ENCODE results near the gene TMEM151B. TPM values are rescaled to one million over a fixed set of nuclear protein-coding genes. Genes with fewer than 3 reads are reported as not detected.

TMEM151B gene
- total and polyA plus RNA-seq, 11 donors: 0.21 to 5.3 (median 0.45) TPM; not detected in 4

DNA sequence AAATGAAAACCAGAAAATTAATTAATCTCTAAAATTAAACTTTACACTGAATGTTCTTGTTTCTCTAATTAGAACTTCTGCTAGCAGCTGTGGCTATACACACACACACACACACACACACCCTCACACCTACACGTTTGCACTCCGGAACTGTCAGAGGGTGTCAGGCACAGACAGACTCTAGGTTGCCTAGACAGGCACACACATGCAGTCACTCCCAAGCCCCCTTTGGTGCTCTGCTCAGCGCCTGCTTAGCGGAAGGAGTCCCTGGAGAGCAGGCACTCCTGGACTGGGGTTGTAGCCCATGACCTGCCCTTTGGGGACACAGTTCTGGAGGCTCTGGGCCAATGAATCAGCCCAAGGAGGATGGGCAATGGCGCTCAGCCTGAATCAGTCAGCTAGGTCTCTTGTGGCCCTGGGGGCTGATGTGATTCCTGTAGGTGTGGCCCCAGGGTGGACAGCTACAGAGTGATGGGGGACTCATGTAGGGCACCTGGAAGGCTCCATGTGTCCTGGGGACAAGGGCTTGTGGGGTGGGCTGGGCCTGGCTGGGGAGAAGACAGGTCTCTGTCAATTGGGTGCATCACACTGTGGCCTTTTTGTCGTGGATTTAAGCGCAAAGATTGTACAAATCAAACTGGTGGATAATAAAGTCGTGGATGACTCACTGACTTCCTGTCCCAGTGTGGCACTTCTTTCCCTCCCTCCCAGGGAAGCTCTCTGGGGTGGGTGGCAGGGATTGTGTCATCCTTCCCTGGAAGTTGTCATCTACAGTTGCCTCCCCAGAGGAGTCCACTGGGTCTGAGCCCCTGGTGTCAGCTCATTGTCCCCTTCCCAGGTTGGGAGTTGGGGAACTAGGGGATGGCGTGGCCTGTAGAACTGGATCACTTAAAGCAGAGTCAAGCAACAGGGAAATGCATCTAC, 8.8 kb downstream of the TMEM151B start:
- no peak overlapping the region for H3K4me3 ChIP-seq
- no peak for ATAC-seq
- no peak for TF ChIP-seq POLR2A (IDR thresholded peaks at IDR 0.05)
- TF ChIP-seq, protein P1, sequence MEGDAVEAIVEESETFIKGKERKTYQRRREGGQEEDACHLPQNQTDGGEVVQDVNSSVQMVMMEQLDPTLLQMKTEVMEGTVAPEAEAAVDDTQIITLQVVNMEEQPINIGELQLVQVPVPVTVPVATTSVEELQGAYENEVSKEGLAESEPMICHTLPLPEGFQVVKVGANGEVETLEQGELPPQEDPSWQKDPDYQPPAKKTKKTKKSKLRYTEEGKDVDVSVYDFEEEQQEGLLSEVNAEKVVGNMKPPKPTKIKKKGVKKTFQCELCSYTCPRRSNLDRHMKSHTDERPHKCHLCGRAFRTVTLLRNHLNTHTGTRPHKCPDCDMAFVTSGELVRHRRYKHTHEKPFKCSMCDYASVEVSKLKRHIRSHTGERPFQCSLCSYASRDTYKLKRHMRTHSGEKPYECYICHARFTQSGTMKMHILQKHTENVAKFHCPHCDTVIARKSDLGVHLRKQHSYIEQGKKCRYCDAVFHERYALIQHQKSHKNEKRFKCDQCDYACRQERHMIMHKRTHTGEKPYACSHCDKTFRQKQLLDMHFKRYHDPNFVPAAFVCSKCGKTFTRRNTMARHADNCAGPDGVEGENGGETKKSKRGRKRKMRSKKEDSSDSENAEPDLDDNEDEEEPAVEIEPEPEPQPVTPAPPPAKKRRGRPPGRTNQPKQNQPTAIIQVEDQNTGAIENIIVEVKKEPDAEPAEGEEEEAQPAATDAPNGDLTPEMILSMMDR (IDR thresholded peaks at IDR 0.05): no peak
- no peaks in the 10 kb centered on the region for H3K9me3 ChIP-seq
- peaks cover 2 to 57% (median 21%) of the 10 kb centered on the region in 9 donors for H3K27me3 ChIP-seq
- H3K4me1 ChIP-seq: peaks cover 0 to 13% (median 5%) of the 10 kb centered on the region in 12 donors
- DNase-seq: no peak
- 60 to 71% (median 68%) methylated on average over 8 to 9 of the region's 9 CpGs for WGBS, 4 donors
- H3K27ac ChIP-seq: no peak overlapping the region
- no peaks in the 10 kb centered on the region for H3K36me3 ChIP-seq
- intact Hi-C loops (cut with DNase I): no loop called here

DNA sequence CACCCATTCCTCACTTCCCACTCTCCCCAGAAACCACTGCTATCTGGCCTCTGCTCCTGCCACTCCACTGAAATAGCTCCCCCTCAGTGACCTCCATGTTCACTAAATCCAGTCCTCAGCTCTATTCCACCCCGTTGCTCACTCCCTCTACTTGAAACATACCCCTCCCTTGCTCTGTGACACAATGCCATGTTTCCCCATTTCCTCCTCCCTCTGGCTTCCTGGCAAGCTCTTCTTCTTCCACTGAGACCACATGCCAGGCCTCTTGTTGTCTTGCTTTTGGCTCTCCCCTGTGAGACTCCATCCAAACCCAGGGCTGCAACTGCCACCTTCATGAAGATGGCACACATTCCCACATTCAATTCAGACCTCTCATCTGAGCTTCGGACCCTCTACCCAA, 13.9 kb downstream of the TMEM151B start:
- intact Hi-C loops (cut with DNase I): no loop called here
- no peak overlapping the region for H3K4me3 ChIP-seq
- H3K4me1 ChIP-seq: no peaks in the 10 kb centered on the region
- ATAC-seq (no peak), DNase-seq (no peak)
- H3K27me3 ChIP-seq: peaks cover 0 to 49% (median 13%) of the 10 kb centered on the region in 9 donors
- WGBS, 4 donors: 49 to 62% (median 56%) methylated on average over 2 of the region's 2 CpGs
- no peaks in the 10 kb centered on the region for H3K9me3 ChIP-seq
- no peak for TF ChIP-seq POLR2A (IDR thresholded peaks at IDR 0.05)
- TF ChIP-seq, protein P1 (IDR thresholded peaks at IDR 0.05): no peak
- no peaks in the 10 kb centered on the region for H3K36me3 ChIP-seq
- H3K27ac ChIP-seq: no peak overlapping the region

DNA sequence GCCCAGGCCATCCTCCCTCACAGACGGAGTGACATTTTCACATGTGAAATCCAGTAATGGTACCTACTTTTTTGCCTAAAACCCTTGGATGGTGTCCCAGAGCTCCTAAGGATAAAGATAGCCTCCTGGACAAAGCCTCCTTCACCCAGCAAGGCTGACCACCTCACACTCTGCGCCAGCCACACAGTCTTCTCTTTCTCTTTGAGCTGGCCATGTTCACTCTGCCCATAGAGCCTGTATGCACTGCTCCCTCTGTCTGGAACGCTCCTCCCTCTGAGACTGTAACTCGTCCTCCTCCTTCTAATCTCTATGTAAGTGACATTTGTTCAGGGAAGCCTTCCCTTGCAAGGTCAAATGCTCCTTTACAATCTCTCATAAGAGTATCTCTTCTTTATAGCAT, 14.6 kb downstream of the TMEM151B start:
- intact Hi-C loops (cut with DNase I): no loop called here
- H3K27ac ChIP-seq: no peak overlapping the region
- H3K36me3 ChIP-seq: no peaks in the 10 kb centered on the region
- H3K9me3 ChIP-seq: no peaks in the 10 kb centered on the region
- H3K4me3 ChIP-seq: no peak overlapping the region
- DNase-seq (no peak), ATAC-seq (no peak)
- peaks cover 3 to 56% (median 19%) of the 10 kb centered on the region in 9 donors for H3K27me3 ChIP-seq
- TF ChIP-seq POLR2A (IDR thresholded peaks at IDR 0.05): no peak
- TF ChIP-seq, protein P1 (IDR thresholded peaks at IDR 0.05): no peak
- no peaks in the 10 kb centered on the region for H3K4me1 ChIP-seq
- 51 to 61% (median 58%) methylated on average over 4 of the region's 4 CpGs for WGBS, 4 donors

DNA sequence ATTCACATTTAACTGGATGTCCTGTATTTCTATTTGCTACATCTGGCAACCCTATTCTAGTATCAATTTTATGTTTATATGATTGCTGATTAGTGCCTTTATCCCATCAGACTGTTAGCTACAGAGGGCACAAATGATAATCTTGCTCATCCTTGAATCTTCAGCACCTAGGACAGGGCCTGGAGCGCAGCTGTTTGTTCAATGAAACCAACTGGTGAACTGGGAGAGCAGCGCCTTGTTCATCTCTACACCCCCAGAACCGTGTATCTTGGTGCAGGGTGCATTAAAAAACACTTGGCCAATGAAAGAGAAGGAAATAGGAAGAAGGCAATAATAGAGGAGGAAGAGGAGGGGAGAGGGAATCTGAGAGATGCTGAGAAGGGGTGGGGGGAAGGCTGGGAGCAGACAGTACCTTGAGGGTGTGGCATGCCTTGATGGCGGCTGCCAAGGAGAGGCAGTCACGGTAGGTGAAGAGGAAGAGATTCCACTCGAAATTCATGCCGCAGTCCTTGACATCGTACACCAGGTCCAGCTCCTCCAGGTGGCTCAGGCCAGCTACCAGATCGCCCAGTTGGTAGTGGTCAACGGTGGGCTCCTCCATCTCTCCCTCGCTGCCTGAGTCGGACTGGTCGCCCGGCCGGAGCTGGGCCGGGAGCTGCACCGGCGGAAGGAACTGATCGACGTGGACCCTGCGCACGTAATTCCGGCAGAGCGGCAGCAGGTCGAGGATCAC, 15.5 kb downstream of the TMEM151B start:
- Histone ChIP-seq H3K9me3 (no peaks in the 10 kb centered on the region), H3K4me1 (no peaks in the 10 kb centered on the region), H3K27me3 (peaks cover 6 to 65% (median 27%) of the 10 kb centered on the region in 9 donors), H3K4me3 (no peak overlapping the region), H3K36me3 (no peaks in the 10 kb centered on the region), H3K27ac (no peak overlapping the region)
- WGBS, 4 donors: 54 to 75% (median 72%) methylated on average over 12 to 25 of the region's 25 CpGs
- intact Hi-C loops (cut with DNase I): no loop called here
- no peak for DNase-seq
- ATAC-seq: no peak
- TF ChIP-seq, protein P1 (IDR thresholded peaks at IDR 0.05): no peak
- TF ChIP-seq POLR2A (IDR thresholded peaks at IDR 0.05): no peak
